H1 (cell line): ENCODE data around the gene ZNF511. TPM values are rescaled to one million over a fixed set of nuclear protein-coding genes. Genes with fewer than 3 reads are reported as not detected.

Experiments used
- BACH1 ChIP-seq: IDR thresholded peaks from 2 replicates; pipeline ENCODE4 v1.6.1; 2012; ENCODE audit warnings: low read length, improper control_type of control experiment
- CHD2 ChIP-seq: IDR thresholded peaks from 2 replicates; pipeline ENCODE4 v1.6.1; 2012; ENCODE audit warnings: low read length, improper control_type of control experiment
- CTBP2 ChIP-seq: IDR thresholded peaks from 2 replicates; pipeline ENCODE4 v1.7.0; 2011; ENCODE audit warnings: borderline replicate concordance, mild to moderate bottlenecking, moderate library complexity, mixed read lengths, low read length; ENCODE audit not compliant: insufficient read depth, insufficient read length
- JUND ChIP-seq: IDR thresholded peaks from 2 replicates; pipeline ENCODE4 v1.6.1; 2011; ENCODE audit warnings: mild to moderate bottlenecking, improper control_type of control experiment, low read length
- MAFK ChIP-seq: IDR thresholded peaks from 2 replicates; pipeline ENCODE4 v1.6.1; 2012; ENCODE audit warnings: low read depth, mild to moderate bottlenecking, improper control_type of control experiment, low read length
- RNF2 ChIP-seq: fragments of 200-900, 300-1000 bp; sonication (generic); IDR thresholded peaks from 2 replicates; pipeline ENCODE4 v1.7.1; 2016; ENCODE audit warnings: borderline replicate concordance, low read depth, mild to moderate bottlenecking, antibody characterized with exemption, low read length; ENCODE audit not compliant: poor library complexity, severe bottlenecking; ENCODE audit errors: missing control alignments
- SIRT6 ChIP-seq: IDR thresholded peaks from one replicate; pipeline ENCODE4 v1.7.1; 2012; ENCODE audit warnings: low read length, inconsistent platforms
- TAF7 ChIP-seq: optimal IDR thresholded peaks from 2 replicates; pipeline ENCODE3; 2011; ENCODE audit warnings: low read depth, mild to moderate bottlenecking, inconsistent platforms, low read length, moderate library complexity, borderline replicate concordance
- polyA plus RNA-seq, 7 experiments: library from polyadenylated mRNA; depleted of rRNA in 3 of 7; stranded (reverse) in 5 of 7; unstranded in 2 of 7; fragments of >200 nt in 5 of 7; fragments of 200-250 nt in 2 of 7; gene quantifications; 1 replicate in 5 of 7; 2 replicates in 1 of 7; 4 replicates in 1 of 7; pipeline versions ENCODE4 v1.2.1 to v1.2.3, GENCODE V29; 2011 to 2013; ENCODE audit warnings: missing spikeins in 2 of 7, mixed read lengths in 2 of 7
- total RNA-seq: library from RNA; stranded (reverse); fragmentation: NEBNext Ultra II Directional; extraction: Animal tissue kit (Norgen Biotek cat#: 25700); gene quantifications from 2 replicates; pipeline ENCODE4 v1.2.1, GENCODE V29; 2021
- TF ChIP-seq, protein P1 (sequence below): fragments of 300-600 bp; sonication (generic); IDR thresholded peaks from 2 replicates; pipeline ENCODE4 v1.7.1; 2012; ENCODE audit warnings: low read length, moderate library complexity, mild to moderate bottlenecking, inconsistent platforms; ENCODE audit not compliant: insufficient replicate concordance
- TF ChIP-seq, protein P2 (sequence below): IDR thresholded peaks from 2 replicates; pipeline ENCODE4 v1.6.1; 2011; ENCODE audit warnings: low read depth, mild to moderate bottlenecking, low read length; ENCODE audit not compliant: insufficient read depth

Gene ZNF511
- total and polyA plus RNA-seq, 2 of the 8 experiments (the other 6 are each of a cell fraction or from before 2014, with no cell fraction given) = 55.4 to 71.7 TPM

DNA sequence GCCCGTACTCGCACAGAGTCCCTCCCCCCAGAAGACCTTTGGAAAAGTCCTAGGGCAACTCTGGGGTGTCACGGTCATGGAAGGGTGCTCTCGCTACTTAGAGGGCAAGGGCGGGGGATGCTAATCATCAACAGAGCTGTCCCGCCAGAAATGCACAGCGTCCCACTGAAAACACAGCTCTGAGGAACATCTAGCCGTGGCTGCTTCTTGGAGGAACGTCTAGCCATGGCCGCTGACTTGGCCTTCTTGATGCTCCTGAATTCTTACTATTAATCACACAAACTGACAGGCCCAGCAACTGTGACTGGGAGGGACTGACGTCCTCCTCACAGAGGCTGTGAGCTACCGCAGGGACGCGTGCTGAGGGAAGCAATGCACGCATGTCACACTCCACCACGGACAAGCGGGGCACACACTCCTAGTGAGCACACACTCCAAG is 1.8 kb upstream of the ZNF511 start (continued):
- TF ChIP-seq, protein P1, sequence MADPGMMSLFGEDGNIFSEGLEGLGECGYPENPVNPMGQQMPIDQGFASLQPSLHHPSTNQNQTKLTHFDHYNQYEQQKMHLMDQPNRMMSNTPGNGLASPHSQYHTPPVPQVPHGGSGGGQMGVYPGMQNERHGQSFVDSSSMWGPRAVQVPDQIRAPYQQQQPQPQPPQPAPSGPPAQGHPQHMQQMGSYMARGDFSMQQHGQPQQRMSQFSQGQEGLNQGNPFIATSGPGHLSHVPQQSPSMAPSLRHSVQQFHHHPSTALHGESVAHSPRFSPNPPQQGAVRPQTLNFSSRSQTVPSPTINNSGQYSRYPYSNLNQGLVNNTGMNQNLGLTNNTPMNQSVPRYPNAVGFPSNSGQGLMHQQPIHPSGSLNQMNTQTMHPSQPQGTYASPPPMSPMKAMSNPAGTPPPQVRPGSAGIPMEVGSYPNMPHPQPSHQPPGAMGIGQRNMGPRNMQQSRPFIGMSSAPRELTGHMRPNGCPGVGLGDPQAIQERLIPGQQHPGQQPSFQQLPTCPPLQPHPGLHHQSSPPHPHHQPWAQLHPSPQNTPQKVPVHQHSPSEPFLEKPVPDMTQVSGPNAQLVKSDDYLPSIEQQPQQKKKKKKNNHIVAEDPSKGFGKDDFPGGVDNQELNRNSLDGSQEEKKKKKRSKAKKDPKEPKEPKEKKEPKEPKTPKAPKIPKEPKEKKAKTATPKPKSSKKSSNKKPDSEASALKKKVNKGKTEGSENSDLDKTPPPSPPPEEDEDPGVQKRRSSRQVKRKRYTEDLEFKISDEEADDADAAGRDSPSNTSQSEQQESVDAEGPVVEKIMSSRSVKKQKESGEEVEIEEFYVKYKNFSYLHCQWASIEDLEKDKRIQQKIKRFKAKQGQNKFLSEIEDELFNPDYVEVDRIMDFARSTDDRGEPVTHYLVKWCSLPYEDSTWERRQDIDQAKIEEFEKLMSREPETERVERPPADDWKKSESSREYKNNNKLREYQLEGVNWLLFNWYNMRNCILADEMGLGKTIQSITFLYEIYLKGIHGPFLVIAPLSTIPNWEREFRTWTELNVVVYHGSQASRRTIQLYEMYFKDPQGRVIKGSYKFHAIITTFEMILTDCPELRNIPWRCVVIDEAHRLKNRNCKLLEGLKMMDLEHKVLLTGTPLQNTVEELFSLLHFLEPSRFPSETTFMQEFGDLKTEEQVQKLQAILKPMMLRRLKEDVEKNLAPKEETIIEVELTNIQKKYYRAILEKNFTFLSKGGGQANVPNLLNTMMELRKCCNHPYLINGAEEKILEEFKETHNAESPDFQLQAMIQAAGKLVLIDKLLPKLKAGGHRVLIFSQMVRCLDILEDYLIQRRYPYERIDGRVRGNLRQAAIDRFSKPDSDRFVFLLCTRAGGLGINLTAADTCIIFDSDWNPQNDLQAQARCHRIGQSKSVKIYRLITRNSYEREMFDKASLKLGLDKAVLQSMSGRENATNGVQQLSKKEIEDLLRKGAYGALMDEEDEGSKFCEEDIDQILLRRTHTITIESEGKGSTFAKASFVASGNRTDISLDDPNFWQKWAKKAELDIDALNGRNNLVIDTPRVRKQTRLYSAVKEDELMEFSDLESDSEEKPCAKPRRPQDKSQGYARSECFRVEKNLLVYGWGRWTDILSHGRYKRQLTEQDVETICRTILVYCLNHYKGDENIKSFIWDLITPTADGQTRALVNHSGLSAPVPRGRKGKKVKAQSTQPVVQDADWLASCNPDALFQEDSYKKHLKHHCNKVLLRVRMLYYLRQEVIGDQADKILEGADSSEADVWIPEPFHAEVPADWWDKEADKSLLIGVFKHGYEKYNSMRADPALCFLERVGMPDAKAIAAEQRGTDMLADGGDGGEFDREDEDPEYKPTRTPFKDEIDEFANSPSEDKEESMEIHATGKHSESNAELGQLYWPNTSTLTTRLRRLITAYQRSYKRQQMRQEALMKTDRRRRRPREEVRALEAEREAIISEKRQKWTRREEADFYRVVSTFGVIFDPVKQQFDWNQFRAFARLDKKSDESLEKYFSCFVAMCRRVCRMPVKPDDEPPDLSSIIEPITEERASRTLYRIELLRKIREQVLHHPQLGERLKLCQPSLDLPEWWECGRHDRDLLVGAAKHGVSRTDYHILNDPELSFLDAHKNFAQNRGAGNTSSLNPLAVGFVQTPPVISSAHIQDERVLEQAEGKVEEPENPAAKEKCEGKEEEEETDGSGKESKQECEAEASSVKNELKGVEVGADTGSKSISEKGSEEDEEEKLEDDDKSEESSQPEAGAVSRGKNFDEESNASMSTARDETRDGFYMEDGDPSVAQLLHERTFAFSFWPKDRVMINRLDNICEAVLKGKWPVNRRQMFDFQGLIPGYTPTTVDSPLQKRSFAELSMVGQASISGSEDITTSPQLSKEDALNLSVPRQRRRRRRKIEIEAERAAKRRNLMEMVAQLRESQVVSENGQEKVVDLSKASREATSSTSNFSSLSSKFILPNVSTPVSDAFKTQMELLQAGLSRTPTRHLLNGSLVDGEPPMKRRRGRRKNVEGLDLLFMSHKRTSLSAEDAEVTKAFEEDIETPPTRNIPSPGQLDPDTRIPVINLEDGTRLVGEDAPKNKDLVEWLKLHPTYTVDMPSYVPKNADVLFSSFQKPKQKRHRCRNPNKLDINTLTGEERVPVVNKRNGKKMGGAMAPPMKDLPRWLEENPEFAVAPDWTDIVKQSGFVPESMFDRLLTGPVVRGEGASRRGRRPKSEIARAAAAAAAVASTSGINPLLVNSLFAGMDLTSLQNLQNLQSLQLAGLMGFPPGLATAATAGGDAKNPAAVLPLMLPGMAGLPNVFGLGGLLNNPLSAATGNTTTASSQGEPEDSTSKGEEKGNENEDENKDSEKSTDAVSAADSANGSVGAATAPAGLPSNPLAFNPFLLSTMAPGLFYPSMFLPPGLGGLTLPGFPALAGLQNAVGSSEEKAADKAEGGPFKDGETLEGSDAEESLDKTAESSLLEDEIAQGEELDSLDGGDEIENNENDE = no peak
- TF ChIP-seq CHD2 (no peak), JUND (no peak), RNF2 (no peak), BACH1 (no peak), CTBP2 (no peak), TAF7 (no peak), SIRT6 (no peak), MAFK (no peak)
- TF ChIP-seq, protein P2, sequence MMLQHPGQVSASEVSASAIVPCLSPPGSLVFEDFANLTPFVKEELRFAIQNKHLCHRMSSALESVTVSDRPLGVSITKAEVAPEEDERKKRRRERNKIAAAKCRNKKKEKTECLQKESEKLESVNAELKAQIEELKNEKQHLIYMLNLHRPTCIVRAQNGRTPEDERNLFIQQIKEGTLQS = no peak
